RPMI7951 (cell line): ENCODE results near the gene SLC25A12. TPM values are rescaled to one million over a fixed set of nuclear protein-coding genes. Genes with fewer than 3 reads are reported as not detected.

ENCODE experiments used
- total RNA-seq: library from RNA; depleted of rRNA; stranded (reverse); fragments of >200 nt; shearing (Covaris generic); gene quantifications from 2 replicates; pipeline ENCODE4 v1.2.3, GENCODE V29; 2014; rRNA removed

SLC25A12 gene
- total RNA-seq, 1 experiment from 2014 or later: 39.9 TPM

Other genes starting within 250 kb of the SLC25A12 start
- gene DYNC1I2, start 206.8 kb downstream of the SLC25A12 start, total RNA-seq: 127 and 178 TPM in 2 replicates
- 140 and 164 TPM in 2 replicates for gene HAT1, start 28.2 kb upstream of the SLC25A12 start, total RNA-seq
- 8.6 and 11.3 TPM in 2 replicates for gene METAP1D, start 105.7 kb upstream of the SLC25A12 start, total RNA-seq
- 7.8 and 8.8 TPM in 2 replicates for gene DLX1, start 191.3 kb upstream of the SLC25A12 start, total RNA-seq
- gene DLX2, start 208.7 kb upstream of the SLC25A12 start, total RNA-seq: 0.72 and 1.3 TPM in 2 replicates